ENCODE measurements around the gene LMO4. TPM values are rescaled to one million over a fixed set of nuclear protein-coding genes. Genes with fewer than 3 reads are reported as not detected.

Gene LMO4, protein sequence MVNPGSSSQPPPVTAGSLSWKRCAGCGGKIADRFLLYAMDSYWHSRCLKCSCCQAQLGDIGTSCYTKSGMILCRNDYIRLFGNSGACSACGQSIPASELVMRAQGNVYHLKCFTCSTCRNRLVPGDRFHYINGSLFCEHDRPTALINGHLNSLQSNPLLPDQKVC
- 13.4 and 15.8 TPM in 2 replicates for total RNA-seq (2014; rRNA removed)
- 12.2 TPM for polyA plus RNA-seq (2012)

DNA sequence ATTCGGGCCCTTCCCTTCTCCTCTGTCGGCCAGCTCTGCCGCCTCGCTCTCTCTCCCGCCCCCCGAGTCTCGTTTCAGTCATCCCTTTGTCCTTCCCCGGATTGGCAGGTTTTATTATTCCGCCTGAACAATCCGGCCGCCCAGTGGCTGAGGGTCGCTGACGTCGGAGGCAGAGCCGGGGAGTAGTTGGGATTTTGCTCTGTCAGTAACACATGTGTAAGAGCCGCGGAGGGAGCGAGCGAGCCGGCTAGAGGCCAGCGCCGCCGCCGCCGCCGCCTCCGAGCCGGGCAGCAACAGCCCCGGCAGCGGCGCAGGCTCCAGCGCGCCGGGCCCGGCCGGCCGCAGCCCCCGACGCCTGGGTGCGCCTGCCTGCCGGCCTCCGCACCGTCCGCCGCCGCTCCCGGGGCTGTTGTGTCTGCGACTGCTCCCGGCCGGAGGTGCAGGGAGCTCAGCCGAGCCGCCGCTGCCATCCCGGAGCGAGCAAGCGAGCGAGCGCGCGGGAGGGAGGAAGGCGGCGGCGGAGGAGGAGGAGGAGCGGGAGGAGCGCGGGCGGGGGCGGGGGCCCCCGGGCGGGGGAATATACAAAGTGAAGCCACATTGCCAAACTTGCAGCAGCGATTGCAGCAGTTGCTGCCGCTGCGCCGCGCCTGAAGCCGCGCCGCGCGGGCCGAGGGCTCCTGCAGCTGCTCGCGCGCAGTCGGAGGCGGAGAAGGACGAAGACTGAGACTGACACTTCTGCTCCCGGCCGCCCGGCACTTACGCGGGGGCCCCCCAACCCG lies at the start of gene LMO4:
LMO4 (plus strand) TSS at position 609 of the 779 bp plus-strand sequence. CDS start 3,136 bp downstream, outside the sequence.
- peak; percentile 97 for DNase-seq (ENCODE audit: low read depth)

DNA sequence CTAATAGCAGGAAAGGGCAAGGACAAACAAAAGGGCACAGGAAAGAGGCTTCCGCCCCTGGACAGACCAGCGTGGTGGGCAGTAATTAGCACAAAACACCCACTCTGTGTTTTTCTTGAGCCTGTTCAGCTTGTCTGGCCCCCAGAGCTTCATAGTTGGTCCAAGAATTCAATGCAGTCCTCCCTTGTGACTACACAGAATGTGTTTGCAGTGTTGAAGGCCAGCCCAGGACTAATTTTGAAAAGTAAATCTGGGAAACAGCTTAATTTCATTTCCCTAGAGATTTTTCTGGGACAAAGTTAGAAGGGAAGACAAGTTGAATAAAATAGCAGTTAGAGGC lies 49.2 kb upstream of the LMO4 start:
- no peak for DNase-seq (ENCODE audit: low read depth)

DNA sequence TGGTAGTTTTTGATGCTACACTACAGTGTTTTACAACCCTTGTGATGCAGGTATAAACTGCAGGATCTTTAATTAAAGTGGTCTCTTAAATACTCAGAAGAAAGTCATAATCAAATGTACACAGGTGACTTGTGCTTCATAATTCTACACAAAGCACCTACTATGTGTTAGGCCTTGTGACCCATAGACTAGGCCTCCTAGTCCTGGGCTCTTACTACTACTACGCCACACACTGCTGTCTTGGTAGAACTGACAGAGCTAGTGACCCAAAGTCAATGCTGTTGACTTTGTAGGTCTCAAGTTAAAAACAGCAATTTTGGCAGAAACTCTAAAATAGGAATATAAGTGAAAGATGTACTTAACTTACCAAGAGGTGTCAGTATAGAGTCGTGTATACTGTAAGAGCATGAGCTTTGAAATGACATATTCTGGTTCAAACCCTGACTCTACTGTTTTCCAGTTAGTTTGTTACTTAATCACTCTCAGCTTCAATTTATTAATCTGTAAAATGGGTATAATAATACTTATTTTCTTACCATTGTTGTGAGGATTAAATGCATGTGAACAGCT lies 48.6 kb upstream of the LMO4 start:
- peak; percentile 20 for DNase-seq (ENCODE audit: low read depth)

DNA sequence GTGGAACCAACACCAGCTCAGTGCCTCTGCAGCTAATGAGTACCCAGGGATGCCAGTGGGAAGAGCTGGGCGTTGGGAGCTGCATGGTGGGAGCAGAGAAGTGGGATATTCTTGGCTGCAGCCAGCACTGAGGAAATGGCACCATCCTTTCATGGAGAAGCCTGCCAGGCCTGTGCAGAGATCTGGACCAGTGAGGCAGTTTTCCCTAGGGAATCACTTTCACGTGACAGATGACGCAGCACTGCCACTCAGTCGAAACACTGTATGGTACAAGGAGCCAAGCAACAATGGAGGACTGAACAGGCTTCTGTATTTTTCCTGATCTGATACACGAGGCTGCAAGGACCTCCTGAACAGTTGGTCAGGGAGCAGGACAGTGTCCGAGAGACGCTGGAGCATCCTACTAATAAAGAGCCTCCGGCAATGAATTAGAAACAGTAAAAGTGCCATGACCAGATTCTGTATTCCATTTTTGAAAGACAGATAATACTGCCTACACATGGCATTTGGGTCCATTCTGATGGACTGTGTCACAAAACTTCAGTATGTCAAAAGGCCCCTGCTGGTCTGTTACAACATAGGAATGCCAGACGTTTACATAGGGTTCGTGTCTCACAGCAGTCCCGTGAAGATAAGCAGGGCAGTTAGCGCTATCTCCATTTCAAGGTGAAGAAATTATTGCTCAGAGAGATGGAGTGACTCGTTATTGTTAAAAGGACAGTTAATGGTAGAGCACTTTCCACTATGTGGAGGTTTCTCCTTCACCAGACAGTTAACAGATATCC lies 44.0 kb upstream of the LMO4 start:
- DNase-seq (ENCODE audit: low read depth) = peak; percentile 9

DNA sequence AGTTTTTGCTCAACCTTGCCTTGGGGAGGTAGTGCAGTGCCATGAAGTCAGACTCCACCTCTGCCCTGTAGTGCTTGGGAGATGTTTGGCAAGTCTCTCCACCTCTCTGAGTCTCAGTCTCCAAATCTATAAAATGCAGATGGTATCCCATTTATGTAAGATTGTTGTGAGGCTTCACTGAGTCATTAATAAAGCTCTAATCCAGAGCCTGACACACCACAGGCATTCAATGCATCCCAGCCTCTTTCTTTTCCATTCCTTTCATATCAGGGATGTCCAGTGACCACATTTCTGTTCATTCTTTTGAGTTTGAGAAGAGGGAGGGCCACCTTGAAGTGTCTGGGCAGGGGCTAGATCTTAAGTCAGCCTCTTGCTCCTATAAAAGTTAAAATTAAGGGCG lies 37.6 kb upstream of the LMO4 start:
- no peak for DNase-seq (ENCODE audit: low read depth)

DNA sequence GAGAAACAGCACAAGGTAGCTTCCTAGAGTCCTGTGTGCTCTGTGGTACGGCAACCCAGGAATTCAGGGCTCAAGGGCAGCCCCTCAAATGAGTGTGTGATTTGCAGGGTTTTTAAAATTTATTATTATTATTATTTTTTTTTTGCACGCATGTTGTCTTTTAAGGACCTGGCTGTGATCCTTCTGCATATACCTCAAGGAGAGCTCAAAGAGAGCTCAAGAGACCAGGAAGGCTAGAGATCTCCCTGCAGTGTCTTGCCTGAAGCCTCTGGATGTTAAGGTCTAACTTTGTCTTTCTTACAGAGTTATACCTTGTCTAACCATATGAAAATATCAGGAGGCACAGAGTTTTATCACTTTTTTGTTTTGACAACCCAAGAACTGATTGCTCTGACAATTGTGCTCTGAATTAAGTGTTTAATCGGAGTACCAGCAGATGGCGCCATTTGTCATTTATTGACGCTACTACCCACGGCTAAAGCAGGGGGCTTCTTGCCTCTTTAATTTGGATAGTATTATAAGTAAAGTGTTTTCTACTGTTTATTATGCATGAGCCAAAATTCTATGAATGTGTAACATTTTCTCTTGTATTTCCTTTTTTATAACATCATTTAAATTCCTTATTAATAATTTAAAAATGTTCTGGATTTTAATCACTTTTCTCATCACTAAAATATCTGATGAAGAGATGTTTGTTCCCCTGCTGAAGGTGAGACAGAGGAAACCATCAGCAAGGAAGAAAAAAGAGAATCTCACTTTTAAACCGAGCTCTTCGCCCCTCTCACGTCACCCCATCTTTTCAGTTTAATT lies 35.8 kb upstream of the LMO4 start:
- DNase-seq (ENCODE audit: low read depth) = peak; percentile 52

DNA sequence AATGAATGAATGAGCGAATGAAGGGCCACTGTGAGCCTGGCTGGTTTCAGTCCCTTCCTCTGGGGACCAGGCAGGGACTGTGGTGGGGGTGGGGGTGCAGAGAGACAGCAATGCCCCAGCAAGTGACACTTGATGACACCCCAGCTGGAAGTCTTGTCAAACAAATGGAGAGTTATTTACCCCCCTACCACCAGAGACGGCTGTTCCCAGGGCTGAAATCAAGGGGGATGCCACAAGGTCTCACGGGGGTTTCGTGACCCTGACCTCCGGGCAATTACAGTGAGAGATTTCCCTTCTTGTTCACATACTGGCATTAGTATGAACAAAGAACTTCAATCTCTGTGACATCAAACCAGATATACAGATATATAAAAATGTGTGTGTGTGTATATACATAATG lies 34.0 kb upstream of the LMO4 start:
- DNase-seq (ENCODE audit: low read depth) = no peak

DNA sequence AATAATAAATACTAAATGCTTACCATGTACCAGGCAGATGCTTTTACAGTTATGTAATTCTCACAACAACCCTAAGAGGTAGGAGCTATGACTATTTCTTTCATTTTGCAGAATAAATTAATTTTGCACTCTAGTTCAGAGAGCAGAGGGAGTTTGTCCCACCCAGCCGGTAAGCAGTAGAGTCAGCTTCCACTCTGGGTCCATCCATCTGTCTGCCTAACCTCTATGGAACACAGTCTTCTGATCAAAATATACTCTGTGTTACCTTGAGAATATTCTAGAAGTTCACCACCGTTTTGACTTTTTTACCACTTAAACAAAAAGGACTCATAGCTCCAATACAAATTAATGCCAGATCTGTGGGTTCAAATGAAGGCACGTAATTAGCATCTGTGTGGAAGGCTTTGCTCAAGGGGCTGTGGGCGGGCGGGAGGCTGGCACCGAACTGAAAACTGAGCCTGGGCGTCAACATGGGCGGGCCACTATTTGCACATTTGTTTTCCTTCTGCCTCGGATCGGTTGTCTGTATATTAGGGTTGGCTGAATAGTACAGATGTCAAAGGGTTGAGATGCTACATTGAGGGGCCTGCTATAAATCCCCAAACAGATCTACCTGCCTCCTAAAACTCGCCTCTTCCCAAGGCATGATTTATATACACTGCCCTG lies 33.1 kb upstream of the LMO4 start:
- no peak for DNase-seq (ENCODE audit: low read depth)

DNA sequence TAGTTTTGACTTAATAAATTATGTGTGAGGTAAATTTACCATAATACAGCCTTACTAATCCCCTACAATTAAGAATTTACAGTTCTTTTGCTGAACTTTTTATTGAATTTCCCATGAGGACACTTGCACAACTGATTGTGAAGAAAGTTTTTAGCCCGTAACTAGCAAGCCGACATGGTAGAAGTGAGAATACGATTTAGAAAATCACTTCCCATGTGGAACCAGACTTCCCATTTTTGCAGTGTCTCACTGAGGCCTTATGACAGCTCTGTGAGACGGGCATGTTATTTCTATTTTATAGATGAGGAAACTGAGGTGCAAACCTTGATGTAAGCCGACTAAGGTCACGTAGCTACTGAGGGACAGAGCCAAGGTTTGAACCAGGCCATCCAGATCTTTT lies 32.5 kb upstream of the LMO4 start:
- DNase-seq (ENCODE audit: low read depth) = no peak

DNA sequence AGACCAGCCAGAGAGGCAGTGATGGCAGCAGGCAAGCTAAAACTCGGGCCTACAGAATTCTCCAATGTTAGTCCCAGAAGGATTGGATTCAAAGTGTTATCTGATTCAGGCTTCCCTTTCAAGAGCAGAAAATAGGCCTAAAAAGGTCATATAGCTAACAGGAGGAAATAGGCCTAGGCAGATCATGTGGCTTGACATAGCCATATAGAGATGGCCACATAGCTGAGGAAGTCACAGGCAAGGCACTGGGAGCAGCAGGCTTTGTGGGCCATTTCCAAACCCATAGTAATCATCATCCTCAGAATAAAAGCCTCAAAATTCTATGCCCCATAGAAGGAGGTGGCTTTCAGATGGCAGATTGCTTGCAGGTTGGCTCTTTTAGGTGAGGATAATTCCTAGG lies 29.0 kb upstream of the LMO4 start:
- DNase-seq (ENCODE audit: low read depth) = no peak

DNA sequence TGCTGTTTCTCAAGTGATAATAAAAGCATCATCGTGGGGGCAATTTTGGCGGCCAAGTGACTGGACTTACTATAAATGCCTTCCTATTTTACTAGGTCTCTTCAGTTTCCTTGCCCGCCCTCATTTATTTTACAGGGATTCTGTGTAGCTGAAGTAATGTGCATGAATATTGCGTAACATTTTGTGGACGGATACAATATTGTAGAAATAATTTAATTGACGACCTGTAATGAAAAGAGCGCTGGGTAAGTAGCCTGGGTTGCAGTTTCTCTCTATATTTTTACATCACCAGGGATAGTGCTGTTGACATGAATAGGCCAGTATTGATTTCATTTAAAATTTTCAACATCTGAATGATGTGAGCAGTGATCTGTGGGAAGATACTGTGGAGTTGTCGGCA lies 28.1 kb upstream of the LMO4 start:
- DNase-seq (ENCODE audit: low read depth) = no peak

DNA sequence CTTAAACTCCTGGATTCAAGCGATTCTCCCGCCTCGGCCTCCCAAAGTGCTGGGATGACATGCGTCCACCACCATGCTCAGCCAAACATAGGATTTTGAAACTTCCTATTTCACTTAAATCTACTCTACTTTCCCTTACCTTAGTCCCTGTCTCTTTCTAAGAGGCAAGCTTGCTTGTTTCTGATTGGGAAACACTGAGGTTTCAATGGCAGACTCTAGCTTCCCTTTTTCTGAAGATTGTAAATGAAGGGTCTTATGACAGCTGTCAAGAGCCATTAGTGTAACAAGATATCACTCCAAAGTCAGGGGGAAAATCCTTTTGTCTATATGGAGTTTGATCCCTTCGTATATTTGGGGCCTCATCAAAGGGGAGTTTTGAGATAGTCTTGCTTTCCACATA lies 23.5 kb upstream of the LMO4 start:
- DNase-seq (ENCODE audit: low read depth) = no peak

DNA sequence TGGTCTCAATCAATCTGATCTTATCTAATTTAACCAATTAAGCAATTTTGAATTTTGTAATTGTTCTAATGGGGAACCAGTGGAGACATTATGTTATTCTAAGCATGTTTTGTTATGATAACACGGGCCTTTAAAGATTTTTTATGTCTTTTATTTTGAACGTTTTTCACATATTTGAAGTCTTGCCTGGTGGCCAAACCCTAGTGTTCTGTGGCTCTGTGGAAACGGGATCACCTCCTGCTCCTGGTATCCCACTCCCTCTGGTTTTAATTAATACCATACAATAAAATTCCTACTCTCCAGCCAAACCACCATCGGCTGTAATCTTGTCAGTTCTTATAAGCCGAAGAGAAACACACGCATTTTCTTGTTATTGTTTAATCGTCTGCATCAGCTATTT lies 22.9 kb upstream of the LMO4 start:
- DNase-seq (ENCODE audit: low read depth) = no peak

DNA sequence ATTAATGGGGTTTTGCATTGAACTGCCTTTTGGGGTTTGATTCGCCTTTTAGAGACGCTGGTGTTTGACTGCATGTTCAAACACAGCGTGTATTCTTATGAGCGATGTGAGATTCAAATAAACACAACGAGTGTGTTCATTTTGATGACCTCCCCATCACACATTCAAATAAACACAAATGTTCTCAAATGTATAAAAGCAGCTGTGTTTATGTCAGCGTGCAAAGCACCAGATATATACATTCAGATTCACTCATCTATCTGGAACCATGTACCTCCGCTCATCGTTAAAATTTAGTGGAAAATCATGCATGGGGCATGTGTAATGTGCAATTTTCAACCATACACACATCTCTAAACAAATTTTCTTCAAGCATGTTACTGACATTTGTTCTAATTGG lies 21.4 kb upstream of the LMO4 start:
- DNase-seq (ENCODE audit: low read depth) = no peak

DNA sequence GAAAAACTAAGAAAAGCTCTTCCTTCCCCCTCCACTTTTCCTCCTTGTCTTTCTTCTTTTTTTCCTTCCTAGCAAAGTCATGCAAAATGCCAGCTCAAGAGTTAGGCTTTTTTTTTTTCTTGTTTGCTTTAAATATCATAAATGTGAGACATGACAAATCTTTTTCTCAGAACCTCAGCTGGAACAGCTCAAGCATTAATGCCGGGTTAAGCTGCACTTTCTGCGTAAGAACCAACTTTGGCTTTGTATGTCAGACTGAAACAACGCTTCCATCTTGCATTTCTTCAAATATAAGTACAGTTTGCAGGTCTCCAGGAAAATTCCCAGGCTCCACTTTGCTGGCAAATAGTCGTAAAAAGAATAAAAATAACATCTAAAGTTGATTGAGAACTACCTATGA lies 20.7 kb upstream of the LMO4 start:
- no peak for DNase-seq (ENCODE audit: low read depth)

DNA sequence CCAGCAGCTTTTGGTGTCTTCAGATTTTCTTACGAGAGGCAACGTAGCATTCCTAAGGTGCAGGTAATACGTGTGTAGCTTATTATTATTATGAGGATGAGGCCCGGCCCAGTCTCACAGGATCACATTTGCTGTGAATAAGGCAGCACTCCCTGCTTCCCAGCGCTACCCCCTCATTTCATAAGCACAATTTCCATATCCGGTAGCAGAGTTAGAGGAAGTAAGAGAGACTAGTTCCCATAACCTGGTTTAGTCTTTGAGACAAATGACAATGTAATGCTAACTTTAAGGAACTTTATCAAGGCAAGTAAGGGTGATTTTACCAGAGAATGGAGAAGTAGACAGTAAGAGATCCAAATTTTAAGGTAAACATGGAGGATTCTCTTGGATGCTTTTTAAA lies 14.6 kb upstream of the LMO4 start:
- DNase-seq (ENCODE audit: low read depth) = no peak

DNA sequence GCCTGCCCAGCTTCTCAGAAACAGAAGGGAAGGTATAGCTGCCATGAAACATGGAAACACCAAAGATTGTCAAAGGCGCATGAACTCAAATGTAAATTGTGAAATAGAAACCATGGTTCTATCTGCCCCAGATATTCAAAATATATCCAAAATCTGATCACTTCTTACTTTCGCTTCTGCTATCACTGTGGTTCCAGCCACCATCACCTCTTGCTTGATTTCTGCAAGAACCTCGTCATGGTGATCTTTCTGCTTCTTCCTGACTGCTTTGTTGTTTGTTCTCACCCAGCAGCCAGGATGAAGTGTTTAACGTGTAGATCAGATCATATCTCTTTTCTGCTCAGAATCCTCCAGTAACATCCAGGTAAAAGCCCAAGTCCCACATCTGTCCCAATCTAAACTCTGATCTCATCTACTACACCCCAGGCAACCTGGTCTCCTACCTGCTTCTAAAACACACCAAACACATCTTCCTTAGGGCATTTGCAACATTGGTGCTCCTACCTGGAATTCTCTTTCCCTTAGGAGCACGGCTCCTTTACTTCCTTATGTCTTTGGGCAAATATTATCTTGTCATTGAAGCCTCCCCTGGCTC lies 10.5 kb upstream of the LMO4 start:
- DNase-seq (ENCODE audit: low read depth) = no peak

DNA sequence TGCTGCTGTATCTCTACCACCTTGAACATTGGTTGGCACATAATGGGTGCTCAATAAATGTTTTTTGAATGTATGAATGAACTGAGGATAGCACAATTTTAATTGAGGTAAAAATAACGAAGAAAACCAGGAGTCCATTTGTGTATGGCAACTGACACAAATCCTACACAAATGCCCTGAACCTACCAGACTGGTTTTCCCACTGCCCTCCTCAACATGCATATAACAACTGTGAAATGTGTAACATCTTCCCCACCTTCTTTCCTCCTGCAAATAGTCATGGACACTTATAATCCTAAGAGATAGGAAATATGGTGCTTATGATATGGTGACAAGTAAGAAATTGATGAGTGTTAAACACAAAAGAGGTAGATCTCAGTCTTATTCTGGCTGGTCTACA lies 9.9 kb upstream of the LMO4 start:
- DNase-seq (ENCODE audit: low read depth) = no peak

DNA sequence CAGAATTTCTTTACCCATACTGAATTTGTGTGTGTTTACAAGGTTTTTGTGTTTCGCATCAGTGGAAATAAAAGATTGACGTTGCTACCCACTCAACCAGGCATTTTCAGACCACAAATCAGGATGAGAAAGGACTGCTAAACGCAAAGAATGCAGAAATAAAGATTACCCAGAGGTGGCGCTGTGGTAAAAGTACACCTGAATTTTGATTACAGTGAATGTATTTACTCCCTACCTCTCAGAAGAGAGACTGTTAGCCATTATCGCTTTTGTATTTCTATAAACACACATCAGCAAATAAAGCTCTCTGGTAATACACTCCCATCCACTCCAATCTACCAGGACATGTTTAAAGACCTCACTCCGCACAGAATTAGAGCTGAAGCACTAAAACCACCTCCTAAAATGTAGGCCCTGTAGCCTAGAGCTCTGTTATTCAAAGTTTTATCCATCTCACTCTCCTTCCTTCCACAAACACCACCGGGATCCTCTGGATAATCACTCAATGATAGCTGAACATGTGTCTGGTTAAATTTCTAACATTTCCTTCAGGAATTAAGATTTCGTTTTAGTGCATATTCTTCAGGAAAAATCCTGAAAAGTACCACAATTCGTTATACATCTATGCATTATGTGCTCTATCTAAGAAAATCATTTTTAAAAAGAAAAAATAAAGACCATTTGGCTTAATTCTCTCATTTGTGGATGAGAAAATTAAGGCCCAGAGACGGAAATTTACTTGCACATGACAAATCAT lies 2.5 kb upstream of the LMO4 start:
- peak; percentile 42 for DNase-seq (ENCODE audit: low read depth)
